GM23248 (cell line): ENCODE results near the gene PARD3B.

ENCODE experiments used
- EZH2 ChIP-seq: fragments of 200-600 bp; sonication (generic); IDR thresholded peaks from 2 replicates; pipeline ENCODE4 v1.6.1; 2018; ENCODE audit warnings: antibody characterized with exemption, mild to moderate bottlenecking; ENCODE audit not compliant: insufficient read depth, poor library complexity, severe bottlenecking
- EZH2phosphoT487 ChIP-seq: fragments of 200-600 bp; sonication (generic); IDR thresholded peaks from 2 replicates; pipeline ENCODE4 v1.6.1; 2018; ENCODE audit warnings: antibody characterized with exemption, moderate library complexity, mild to moderate bottlenecking, low read depth; ENCODE audit not compliant: insufficient read depth

- TF ChIP-seq EZH2 (no peak), EZH2phosphoT487 (no peak)
Measured at GRCh38 chr2:205401511-205401910, 856.2 kb downstream of the PARD3B start.
